Right kidney (tissue), 1 donor: ENCODE measurements around the gene RMI2.
A peak's percentile ranks its signal among the peaks of the same experiment; 100 is the strongest.
"Not testable (repeated sequence)": the region's sequence is repeated elsewhere in the genome, so short reads cannot be mapped to it uniquely, and the experiment has no call there.

Source experiments
- DNase-seq: peaks from one replicate; pipeline ENCODE4 v3.0.0-alpha.2; 2016

Gene RMI2

DNA sequence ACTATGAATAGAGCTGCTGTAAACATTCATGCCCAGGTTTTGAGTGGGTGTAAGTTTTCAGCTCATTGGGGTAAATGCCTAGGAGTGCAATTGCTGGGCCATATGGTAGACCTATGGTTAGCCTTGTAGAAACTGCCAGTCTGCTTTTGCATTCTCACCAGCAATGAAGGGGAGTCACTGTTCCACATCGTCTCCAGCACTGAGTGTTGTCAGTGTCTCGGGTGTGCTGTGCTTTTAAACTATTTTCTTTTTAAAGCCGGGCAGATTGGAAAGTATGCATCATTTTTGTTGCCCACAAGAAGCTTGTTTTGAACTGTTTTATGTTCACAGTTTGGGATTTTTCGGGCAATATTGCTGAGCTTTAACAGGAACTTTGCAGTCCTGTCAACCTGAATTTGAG, 7.9 kb downstream of the RMI2 start:
- DNase-seq: no peak

DNA sequence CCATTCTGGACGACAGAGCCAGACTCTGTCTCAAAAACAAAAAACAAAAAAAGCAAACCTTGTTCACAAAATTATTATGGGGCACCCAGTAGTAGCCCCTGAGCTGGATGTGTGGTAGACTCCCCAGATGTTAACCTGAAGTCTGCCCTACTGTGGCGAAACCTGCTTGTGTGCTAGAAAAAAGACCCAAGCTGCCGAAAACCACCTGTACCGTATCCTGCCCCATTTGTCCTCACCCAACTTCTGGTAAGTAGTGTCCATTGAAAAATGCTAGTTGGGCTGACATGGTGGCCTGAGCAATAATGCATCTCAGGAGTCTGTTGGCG, 9.1 kb downstream of the RMI2 start:
- DNase-seq: no peak

GRCh38 chr16:11354733-11355574, 9.7 kb downstream of the RMI2 start:
- DNase-seq: no peak

DNA sequence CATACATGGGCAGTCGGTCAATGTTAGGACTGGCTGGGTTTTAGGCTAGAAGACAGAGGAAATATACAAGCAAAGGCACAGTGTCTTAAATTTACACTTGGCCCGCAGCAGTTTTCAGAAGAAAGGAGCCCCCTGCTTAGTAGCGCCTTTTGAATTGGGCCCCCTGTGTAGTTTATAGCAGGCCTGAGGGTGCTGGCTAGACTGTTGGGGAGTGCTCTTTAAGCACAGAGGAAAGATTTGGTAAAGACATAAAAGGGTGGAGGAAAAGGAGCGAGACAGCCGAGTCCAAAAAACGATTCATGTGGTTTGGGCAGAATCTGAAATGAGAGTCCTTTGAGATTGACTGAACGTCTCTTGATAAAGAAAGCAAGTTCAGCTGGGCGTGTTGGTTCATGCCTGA, 10.6 kb downstream of the RMI2 start:
- DNase-seq: no peak

DNA sequence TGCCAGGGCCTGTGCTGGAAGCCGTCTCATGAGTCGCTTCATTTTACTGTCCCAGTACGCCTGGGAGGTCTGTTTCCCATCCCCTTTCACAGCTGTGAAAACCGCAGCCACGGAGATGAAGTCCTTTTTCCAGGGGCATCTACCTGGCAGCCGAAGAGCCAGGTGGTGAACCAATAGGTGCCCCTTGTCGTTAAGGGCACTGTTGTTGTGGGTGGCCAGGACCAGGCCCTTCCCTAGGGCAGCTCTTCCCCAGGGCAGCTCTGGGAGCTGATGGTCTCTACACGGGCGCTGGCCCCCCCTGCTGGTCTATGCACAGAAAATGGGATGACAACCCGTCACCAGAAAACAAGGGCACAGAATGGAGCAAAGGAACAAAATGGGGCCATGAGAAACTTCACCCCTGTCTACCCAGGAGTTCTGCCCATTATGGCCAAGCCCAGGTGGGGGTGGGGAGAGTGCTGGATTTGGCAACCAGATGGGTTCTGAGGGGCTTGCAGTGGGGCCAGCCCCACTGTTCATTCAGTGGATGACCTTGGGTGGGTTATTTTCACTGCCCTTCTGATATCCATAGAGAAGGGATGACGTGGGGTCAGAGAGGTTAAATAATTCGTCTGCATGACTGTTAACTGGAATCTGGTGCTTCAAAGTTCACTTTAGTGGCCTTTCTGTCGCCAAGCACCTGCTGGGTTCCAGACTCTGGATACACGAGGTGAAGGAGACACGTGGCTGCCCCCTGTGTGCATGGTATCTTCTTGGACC, 11.5 kb downstream of the RMI2 start:
- no peak for DNase-seq

- DNase-seq: no peak
Observed at GRCh38 chr16:11358531-11358930, 13.3 kb downstream of the RMI2 start.

DNA sequence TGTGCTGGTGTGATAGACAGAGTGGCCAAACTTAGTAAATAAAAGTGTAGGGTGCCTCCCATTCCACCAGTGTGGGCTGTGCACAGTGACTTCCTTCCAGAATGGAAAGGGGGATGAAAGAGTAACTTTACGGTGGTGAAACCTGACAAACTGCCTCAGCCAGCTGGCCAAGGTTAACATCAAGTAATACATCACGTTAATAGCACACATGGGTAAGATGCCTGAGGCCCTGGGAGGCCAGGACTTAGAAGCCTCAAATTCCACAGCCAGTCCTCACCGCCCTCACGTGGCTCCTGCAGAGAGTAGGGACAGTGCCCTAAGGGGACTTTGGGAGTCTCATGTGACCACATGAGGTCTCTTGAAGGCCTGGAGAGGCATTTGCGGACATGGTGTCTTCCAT, 14.1 kb downstream of the RMI2 start:
- DNase-seq: peak; percentile 49

DNA sequence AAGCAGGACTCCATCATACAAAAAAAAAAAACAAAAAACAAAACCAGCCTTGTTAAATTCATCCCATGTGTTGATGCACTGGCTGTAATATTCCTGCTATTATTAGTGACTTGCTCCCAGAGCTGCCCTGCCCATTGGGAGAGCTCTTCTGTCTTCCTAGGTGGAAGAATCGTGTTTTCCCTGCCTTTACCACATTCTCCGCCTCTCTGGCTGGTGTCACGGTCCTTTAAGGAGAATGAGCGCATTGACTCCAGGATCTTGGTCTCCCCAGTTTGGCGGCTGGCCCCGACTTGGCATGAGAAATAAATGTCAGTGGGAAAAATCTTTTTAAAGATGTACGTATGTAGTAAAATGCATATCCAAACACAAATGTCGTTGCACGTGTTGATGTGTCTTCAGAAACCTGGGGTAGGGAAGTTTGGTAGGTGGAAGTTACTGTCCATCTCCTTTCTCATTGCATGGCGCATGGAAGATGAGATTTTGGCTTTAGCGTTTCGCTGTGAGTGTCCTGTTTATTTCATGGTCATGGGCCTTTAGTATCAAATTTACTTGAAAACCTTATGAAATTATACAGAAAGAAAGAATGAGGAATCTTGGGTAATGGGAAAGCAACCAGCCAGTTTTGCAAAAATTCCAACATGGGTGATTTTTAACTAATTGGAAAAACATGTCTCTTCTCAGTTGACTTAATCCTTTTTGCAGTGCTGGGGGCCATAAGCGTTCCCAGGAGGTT, 15.5 kb downstream of the RMI2 start:
- no peak for DNase-seq

- peak; percentile 32 for DNase-seq
Observed at GRCh38 chr16:11361701-11362451, 16.6 kb downstream of the RMI2 start.

DNA sequence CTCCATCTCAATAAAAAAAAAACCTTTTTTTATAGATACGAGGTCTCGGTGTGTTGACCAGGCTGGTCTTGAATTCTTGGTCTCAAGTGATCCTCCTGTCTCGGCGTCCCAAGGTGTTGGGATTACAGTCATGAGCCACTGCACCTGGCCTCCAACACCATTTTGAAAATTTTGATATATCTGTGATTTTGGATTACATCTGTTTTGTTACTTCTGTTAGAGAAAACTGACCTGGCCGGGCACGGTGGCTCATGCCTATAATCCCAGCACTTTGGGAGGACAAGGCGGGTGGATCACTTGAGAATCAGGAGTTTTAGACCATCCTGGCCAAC, 18.6 kb downstream of the RMI2 start:
- DNase-seq: no peak

DNA sequence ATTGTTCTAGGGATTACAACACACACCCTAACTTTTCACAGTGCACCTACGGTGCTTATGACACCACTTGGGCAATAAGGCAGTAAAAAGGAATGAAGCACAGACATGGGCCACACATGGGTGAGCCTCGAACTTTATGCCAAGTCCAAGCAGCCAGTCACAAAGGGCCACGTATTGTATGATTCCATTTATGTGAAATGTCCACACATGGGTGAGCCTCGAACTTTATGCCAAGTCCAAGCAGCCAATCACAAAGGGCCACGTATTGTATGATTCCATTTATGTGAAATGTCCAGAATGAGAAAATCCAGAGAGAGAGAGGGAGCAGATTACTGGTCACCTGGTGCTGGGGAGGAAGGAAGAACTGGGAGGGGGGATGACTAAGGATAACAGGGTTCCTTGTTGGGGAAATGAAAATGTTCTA, 22.2 kb downstream of the RMI2 start:
- no peak for DNase-seq

GRCh38 chr16:11370084-11370931, 25.0 kb downstream of the RMI2 start:
- no peak for DNase-seq

- DNase-seq: not testable (repeated sequence)
Observed at GRCh38 chr16:11370932-11371279, 25.6 kb downstream of the RMI2 start.

DNA sequence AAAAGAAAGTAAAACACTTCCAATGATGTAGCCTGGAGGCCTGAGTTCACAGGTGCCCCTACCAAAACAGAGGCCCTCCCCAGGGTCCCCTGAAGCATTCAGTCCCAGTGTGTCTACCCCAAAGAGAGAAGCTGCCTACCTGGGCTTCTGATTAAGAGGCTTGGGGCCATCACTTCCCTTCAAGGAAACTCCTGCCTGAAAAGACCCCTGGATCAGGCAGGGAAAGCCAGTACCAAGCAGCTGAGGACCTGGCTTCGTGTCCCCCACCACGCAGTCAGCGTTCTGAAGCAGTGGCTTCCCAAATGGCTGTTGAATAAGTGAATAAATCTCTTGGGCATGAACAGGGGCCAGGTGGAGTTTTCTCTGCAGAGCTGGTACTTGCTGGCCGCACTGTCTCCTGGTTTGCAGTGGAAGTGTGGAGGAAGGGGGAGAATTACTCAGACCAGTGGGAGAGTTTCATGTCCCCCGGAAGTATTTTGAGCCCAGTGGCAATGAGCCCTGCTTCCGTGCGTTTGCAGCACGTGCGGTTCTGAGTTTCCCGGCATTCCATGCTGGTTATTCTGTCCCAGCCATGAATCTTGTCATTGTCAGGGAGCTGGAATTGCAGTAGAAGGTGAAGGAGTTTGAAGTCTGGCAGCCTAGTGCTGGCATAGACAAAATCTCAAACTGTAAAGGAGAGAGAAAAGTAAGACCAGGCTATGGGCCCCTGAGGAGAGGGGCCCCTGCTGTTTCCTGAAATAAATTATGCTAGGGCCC, 27.0 kb downstream of the RMI2 start:
- DNase-seq: peak; percentile 59

DNA sequence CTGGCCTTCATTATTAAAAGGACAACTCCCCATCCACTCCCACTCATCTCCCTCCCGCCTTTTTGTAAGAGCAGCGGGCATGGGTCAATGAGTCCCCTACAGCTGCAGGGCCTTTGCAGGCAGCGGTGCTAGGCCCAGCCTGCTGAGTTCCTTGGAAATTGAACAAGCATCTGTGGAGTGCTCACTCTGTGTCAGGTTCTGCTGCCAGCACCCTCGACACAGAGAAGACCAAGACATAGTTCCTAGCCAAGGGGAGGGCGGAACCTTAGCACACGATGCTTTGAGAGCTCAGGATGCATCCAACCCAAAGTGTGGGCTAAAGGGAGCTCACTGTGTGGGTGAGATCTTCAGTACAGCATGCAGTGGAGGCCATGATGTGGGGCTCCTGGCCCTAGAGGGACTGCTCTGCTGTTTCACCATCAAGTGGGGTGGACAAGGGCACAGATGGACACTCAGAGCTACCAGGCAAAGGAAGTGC, 27.6 kb downstream of the RMI2 start:
- DNase-seq: peak; percentile 55

- no peak for DNase-seq
Observed at GRCh38 chr16:11374255-11374654, 29.0 kb downstream of the RMI2 start.

GRCh38 chr16:11377154-11377553, 31.9 kb downstream of the RMI2 start:
- DNase-seq: no peak

- DNase-seq: not testable (repeated sequence)
Observed at GRCh38 chr16:11378951-11379350, 33.7 kb downstream of the RMI2 start.

- no peak for DNase-seq
Observed at GRCh38 chr16:11379420-11379819, 34.2 kb downstream of the RMI2 start.

DNA sequence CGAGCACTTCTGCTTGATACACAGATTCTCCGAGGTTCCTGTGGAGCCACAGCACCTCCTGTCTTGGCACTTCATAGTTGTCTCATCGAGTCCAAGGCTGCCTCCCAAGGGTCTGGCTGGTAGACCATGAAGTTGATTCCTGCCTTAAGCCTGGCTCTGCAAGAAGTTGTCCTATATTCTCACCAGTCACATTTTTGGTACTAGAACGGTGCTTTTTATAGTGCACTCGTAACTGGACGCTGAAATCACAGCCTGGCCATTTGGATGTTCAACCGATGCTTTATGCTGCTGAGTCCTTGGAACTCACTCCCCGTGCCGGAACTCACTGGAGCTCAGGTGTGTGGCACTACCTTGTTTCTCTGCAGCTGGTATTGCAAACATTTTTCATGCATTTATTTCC, 35.6 kb downstream of the RMI2 start:
- DNase-seq: no peak
